Activated T-helper 1 cell treated with anti-CD3 and anti-CD28 coated beads, Interleukin-2, amount 50 U/mL, for 16 hours (primary cell): ENCODE data around the gene NBEAL1.
A peak's percentile ranks its signal among the peaks of the same experiment; 100 is the strongest.
"Not testable (repeated sequence)": the region's sequence is repeated elsewhere in the genome, so short reads cannot be mapped to it uniquely, and the experiment has no call there.

ENCODE experiments used
- DNase-seq, 2 donors: peaks; one replicate each; pipeline ENCODE4 v3.0.0-alpha.2; 2020; ENCODE audit warnings: low read depth in 1 of 2, low spot score in 1 of 2

Gene NBEAL1

DNA sequence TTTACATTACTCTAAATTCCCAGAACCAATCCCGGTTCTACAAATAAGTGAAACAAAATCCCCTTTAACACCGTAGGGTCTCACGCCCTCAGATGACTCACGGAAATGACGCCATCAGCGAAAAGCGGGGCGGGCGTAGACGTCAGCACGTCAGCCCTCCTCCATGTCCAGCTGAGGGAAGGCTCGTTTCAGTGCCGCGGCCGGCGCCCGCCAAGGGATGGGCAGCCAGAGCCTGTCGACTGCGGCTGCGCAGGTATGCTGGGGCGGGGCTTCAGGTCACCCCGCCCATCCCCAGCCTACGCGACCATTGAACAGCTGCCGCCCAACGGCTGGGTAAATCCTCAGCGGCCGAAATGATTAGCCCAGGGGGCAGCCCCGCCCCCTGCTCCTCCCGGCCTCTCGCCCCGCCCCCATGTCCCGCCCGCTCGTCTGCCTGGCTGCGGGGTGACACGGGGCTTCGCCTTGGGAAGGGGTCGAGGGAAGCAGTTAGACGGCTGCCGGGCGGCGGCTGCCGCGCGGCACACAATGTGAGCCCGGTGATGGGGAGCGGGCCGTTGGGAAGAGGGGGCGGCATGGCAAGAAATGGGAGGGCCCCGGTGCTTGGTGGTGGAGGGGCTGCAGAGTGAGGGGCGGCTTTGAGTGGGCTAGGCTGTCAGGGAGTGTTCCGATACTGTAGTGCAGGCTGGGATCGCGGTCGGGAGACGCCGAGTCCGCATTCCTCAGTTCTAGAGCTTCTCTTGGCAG, at the start of gene NBEAL1:
NBEAL1 (plus strand) TSS at position 420 of the 744 bp plus-strand sequence. CDS start 1,510 bp downstream, outside the sequence.
- peak; percentile 84 to 95 for DNase-seq

DNA sequence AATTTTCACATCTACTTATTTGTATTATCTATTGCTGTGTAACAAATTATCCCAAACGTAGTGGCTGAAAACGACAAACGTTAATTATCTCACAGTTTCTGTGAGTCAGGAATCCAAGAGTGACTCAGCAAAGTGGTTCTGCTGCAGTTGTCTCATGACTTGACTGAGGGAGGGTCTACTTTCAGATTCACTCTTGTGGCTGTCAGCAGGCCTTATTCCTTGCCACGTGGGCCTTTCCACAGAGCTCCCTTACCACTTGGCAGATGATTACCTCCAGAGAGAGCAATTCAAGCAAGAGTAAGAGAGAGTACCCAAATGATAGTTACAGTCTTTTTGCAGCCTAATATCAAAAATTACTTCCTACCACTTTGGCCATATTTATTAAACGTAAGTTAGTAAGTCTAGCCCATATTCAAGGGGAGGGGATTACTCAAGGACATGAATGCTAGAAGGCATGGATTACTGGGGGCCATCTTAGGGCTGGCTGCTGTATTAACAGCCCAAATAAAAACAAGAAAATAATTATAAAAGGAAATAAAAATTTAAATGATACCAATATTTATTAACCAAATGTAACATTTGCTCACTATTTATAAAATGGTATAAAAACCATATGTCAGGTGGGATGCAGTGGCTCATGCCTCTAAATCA, 48.7 kb upstream of the NBEAL1 start:
- no peak for DNase-seq

DNA sequence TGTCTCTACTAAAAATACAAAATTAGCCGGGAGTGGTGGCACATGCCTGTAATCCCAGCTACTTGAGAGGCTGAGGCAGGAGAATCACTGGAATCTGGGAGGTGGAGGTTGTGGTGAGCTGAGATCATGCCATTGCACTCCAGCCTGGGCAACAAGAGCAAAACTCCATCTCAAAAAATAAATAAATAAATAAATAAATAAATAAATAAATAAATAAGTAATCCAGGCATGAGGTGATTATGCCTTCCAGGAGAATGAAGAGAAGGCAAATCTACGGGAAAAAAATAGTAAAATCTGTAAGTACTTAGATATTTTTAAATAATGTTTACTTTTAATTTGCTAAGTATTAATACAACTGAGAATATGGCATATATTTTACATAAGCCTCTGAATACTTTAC, 45.3 kb upstream of the NBEAL1 start:
- not testable (repeated sequence) for DNase-seq

DNA sequence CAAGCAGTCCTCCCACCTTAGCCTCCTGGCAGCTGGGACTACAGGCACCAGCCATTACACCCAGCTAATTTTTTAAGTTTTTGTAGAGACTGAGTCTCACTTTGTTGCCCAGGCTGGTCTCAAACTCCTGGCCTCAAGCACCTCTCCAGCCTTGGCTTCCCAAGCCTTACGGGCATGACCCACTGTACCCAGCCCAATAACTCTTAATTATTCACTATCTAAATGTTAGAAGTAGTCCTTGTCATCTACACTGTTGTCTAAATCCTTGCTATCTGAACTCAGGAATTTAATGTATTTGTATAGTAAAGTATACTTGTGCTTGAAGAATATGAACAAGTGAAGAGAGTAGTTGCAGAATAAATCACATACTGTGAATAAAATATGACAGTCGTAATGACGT, 37.9 kb upstream of the NBEAL1 start:
- no peak for DNase-seq

DNA sequence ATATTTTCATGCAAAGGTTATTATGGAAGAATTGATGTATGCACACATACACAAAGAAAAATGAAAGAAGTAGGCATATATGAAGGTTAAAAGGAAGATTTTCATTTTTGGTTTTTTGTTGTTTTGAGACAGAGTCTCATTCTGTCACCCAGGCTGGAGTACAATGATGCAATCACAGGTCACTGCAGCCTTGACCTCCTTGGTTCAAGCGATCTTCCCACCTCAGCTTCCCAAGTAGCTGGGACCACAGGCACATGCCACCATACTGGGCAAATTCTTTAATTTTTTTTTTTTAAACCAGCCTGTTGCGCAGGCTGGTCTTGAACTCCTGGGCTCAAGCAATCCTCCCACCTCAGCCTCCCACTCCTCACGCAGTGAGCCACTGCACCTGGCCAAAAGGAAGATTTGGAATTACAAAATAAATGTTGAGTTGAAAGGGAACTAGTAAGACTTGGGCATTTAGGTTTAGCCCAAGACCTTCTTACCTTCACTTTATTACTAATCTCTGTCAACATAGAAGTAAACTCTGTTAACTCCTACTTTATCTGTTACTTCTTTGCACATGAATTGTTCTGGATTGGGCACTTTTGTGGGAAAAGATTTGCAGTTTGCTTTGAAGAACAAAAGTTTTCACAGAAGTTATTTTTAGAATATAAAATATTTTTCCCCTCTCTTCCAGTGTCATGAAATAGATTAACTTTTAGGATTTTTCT, 31.7 kb upstream of the NBEAL1 start:
- no peak for DNase-seq

DNA sequence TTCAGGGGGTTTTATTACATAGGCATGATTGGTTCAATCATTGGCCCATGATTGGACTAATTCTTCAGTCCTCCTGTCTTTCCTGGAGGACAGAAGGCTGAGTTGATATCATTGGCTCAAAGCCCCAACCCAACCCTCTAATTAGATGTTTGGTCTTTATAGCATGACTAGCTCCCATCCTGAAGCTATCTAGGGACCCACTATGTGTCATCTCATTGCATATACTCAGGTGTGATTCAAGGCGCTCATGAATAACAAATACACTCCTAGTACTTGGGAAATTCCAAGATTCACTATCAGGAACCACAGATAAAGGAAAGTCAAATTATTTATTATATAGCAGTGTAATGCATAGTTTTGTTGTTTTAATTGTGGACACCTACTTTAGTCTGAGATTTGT, 24.9 kb upstream of the NBEAL1 start:
- no peak for DNase-seq

DNA sequence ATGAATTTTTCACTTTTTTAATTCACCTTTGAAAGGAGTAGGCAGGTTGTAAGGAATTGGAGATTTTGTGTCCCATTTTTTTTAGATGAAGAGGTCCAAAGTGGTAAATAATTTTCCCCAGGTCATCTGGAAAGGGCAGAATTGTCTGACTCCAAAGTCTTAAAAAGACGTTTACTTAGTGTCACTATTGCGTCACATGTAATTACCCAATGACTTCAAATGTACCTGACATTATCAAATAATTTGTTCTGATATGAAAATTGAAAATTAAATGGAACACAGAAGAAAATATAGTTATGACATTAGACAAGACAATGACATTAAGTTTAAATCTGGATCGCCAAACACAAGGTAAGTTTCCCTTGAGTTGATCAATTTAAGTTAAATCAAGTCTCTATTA, 24.2 kb upstream of the NBEAL1 start:
- no peak for DNase-seq

DNA sequence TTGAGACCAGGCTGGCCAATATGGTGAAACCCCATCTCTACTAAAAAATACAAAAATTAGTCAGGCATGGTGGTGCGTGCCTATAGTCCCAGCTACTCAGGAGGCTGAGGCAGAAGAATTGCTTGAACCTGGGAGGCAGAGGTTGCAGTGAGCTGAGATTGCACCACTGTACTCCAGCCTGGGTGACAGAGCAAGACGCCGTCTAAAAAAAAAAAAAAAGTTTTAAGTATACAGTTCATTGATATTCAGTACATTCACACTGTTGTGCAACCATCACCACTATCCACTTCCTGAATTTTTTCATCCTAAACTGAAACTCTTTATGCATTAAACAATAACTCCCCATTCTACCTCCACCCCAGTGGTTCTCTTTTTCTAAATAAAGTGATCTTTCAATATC, 17.6 kb upstream of the NBEAL1 start:
- not testable (repeated sequence) for DNase-seq

DNA sequence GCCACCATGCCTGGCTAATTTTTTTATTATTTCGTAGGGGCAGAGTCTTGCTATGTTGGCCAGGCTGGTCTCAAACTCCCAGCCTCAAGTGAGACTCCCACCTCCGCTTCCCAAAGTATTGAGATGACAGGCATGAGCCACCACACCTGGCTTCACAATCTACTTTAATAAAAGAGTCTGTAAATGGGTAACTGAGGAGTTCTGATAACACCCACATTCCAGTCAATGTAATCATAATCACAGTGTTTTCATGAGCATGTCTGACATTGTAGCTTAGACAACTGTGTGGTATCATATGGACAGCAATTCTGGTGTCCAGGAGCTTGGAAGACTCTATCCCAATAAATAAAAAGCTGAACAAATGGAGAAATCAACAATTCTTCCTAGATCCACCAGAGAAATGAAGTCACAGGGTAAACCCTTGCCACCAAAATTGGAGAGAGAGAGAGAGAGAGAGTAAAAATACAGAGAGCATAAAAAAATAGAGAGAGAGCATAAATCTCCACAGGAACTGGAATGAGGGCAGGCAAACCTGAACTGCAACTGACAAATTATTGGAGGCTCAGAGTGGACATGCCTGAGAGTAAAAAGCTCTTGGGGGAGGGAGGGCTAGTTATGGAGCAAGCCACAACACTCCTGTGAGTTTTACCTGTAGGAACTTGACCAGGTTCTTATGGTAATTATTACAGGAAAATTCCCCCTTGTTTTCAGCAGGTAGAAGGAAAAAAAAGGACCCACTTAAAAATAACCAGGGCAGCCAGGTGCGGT, 12.4 kb upstream of the NBEAL1 start:
- DNase-seq: no peak

DNA sequence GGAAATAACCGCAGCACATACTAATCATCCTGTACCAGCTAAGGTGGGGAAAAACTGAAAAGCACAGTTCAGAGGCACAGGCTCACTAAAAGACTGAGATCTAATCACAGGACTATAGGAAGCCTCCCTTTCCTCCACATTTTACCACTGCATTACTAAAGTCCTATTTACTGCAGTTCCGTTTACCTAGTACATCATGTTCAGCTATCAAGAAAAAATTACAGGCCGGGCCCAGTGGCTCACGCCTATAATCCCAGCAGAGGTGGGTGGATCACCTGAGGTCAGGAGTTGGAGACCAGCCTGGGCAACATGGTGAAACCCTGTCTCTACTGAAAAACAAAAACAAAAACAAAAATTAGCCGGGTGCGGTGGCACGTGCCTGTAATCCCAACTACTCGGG, 11.0 kb upstream of the NBEAL1 start:
- DNase-seq: no peak

DNA sequence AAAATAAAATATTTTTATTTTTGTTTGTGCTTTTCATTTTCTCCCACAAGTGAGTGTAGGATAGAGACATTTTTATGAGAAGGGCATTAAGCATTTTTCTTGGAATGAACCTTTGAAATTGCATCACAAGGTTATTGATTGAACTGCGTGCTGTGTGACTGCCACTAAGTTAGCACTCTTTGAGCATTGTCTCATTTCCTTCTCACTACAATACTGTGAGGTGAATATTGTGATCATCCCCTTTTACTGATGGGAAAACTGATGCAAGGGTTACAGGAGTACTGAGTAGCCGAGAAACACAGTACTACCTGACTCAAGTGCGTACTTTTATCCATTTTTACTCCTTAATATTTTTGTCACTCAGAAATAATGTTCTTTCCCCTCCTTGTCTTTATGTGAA, 2.0 kb downstream of the NBEAL1 start:
- no peak for DNase-seq

DNA sequence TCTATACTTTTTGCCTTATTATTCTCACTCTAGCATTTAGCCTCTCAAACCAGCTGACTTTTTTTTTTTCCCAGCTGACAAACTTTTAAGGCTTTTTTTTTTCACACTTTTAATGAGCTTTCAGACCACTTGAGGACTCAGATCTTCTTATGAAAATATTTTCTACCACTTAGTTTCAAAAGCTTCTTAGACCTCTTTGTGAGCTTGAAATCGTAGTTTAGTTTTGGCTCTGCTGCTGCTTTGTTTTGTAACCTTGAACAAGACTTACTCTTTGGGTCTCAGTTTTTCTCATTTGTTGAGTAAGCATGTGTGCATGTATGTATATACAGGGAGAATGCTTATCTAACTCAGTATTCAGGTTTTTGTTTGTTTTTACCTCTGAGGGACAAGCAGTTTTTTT, 3.5 kb downstream of the NBEAL1 start:
- no peak for DNase-seq

DNA sequence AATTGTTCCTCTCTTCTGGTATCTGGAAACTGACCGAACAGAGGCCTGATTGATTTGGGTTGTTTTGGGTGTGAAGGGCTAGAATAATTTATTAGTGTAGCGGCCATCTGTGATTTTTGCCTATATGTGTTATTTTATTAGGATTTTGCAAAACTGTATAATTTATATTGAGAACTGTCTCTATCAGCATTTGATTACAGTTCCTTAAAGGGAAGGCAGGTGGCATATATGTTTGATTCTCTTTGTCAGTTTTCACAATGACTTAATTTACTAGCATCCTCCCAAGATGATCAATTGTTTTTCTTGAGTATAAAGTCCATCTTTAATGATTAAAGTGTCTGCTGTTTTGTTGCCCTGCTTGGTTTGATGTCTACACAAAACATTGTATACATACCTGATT, 4.5 kb downstream of the NBEAL1 start:
- no peak for DNase-seq

DNA sequence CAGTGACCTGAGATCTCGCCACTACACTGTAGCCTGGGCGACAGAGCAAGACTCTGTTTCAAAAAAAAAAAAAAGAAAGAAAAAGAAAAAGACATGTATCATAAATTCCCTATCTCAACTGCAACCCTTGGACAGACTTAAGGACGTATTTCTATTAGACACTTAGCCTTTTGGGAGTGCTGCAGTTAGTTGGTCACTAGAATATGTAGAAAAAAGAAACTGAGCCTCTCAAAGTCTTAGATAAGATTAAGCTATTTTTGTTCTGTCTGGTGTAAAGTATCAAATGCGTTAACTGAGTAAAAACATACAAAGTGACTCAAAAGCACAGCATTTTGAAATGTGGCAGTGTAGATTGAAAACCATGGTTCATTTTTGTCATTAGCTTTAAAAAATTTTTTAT, 7.3 kb downstream of the NBEAL1 start:
- no peak for DNase-seq

DNA sequence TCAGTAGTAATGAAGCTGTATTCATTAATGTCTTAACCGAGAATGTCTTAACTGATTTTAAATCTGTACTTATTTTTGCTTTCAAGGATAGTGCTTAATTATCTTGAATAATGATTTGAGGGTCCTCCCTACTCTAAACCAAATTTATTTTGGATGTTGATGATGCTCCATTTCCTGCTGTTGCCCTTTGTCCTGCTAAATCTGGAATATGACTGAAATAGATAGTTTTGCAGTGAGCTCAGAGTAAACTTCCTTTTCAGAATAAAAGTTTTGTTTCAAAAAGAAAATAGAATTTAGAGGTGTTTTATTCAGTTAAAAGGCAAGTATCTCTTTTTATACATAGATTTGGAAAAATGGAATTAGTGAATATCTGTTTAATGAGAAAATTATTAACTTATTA, 8.1 kb downstream of the NBEAL1 start:
- no peak for DNase-seq

DNA sequence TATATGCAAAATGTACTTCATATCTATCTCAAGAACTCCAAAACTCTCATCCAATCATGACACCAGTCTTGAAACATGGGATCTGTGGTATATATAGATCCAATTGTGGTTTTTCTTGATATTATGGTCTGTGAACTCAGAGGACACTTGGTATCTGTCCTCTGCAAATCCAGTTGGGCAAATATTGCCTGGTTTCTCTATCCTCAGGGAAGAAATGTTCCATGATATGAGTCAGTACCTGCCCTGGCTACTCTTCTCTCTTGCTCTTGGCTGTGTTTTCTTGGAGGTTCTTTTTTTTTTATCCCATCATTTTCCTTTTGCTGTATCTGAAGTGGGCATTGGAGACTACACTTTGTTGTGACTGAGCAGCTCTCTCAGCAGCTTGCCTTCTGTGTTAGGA, 10.9 kb downstream of the NBEAL1 start:
- no peak for DNase-seq

DNA sequence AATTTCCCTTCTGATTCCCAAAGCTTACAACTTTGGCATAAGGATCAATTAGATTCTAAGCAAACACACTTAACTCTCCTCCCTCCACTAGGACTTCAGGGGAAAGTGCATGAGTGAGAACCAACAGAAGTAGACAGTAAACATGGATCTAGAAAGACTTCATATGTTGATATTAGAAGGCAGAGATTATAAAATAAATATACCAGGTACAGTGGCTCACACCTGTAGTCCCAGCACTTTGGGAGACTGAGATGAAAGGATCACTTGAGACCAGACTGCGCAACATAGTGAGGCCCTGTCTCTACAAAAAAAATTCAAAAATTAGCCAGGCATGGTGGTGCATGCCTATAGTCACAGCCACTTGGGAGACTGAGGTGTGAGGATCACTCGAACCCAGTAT, 15.9 kb downstream of the NBEAL1 start:
- DNase-seq: no peak

DNA sequence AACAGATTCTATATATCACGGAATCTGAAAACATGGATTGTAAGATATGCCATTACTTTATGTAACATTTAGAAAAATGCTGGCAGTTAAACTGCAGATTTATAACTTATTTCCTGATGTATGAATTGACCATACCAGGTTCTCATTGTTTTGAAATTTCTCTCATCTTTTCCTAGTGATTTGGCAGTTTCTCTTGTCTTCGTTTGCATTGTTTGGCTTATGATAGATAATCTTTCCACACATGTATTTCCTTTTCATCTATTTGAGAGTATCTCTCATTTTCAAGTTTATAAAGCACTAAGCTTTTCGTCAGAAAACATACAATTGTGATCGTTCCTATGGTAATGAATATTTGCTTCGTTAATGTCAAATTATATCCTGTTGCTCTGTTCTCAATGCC, 16.3 kb downstream of the NBEAL1 start:
- no peak for DNase-seq

DNA sequence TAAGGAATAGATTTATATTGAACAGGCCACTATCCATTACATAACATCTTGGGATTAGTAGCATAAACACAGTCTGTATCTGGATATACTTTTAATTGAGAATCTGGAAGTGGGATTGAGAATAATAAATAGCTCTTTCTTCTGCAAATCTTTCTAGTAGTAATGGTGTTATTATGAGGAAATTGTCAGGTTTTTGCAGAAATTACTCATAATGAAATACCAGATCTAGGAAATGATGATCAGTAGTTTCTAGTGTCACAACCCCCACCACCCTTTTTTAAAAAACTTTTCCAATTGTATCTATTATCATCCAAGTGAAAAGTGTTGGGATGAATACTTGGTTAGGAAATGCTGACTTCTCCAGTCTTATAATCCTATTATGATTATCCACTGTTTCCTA, 18.7 kb downstream of the NBEAL1 start:
- no peak for DNase-seq

DNA sequence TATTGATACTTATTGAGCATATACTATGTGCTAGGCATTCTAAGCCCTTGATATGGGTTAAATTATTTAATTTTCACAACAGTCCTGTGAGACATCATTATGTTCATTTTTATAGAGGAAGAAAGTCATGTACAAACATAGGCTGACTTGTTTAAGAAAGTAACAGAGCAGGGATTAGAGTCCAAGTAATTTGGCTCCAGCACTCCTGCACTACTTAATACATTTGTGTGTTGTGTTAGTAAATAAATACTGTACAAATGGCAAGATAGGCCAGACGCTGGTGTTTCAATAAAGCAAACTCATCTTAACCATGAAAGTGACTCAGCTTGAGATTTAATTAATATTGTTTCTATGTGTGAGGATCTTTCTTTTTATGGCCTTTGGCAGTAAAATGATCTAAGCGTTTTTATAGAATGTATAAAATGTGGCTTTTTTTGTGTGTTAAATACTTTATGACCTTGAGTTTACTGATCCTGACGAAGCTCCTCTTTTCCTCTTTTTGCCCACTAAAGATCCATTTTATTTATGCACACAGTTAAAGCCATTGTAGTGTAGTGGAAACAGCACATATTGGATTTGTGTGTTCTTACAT, 21.3 kb downstream of the NBEAL1 start:
- no peak for DNase-seq

DNA sequence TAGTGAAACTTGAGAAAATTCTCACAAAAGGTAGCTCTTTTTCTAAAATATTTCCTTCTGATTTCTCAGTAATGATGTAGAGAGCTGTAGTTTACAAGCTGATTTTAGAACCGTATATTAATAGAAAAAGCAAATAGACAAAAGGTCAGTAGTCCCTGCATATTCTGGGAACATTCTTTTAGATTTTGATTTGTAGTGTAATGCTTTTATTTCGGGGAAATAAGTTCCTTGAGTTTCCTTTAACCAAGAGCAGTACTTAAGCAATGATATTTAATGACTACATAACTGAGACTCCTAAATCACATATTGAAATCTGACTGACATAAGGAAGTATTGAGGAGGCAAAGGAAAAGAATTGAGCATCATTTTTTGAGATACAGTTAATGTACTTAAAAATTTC, 22.4 kb downstream of the NBEAL1 start:
- no peak for DNase-seq
